ENCODE measurements around the gene GPATCH2L.

DNA sequence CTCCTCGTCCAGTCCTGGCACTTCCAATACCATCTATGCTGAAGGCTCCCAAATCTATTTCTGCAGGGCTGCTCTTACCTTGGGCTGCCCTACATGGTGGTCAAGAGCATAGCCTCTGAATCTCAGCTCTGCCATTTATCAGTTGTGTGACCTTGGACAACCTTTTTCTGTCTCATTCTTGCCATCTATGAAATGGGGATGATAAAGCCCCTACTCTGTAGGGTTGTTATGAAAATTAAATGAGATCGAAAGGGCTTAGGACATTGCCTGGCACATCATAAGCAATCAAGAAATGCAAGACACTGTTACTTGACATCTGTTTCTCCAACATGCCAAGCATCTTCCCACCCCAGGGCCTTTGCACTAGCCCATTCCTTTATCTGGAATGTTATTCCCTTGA lies 45.5 kb upstream of the GPATCH2L start:
- TF ChIP-seq, protein P1, sequence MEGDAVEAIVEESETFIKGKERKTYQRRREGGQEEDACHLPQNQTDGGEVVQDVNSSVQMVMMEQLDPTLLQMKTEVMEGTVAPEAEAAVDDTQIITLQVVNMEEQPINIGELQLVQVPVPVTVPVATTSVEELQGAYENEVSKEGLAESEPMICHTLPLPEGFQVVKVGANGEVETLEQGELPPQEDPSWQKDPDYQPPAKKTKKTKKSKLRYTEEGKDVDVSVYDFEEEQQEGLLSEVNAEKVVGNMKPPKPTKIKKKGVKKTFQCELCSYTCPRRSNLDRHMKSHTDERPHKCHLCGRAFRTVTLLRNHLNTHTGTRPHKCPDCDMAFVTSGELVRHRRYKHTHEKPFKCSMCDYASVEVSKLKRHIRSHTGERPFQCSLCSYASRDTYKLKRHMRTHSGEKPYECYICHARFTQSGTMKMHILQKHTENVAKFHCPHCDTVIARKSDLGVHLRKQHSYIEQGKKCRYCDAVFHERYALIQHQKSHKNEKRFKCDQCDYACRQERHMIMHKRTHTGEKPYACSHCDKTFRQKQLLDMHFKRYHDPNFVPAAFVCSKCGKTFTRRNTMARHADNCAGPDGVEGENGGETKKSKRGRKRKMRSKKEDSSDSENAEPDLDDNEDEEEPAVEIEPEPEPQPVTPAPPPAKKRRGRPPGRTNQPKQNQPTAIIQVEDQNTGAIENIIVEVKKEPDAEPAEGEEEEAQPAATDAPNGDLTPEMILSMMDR (IDR thresholded peaks at IDR 0.05) = no peak
- no peak for TF ChIP-seq POLR2A (IDR thresholded peaks at IDR 0.05)

Data from thyroid gland (tissue), 4 donors.